Measurements from ENCODE around the gene SLTM.
"Not testable (repeated sequence)": the region's sequence is repeated elsewhere in the genome, so short reads cannot be mapped to it uniquely, and the experiment has no call there.

Gene SLTM

DNA sequence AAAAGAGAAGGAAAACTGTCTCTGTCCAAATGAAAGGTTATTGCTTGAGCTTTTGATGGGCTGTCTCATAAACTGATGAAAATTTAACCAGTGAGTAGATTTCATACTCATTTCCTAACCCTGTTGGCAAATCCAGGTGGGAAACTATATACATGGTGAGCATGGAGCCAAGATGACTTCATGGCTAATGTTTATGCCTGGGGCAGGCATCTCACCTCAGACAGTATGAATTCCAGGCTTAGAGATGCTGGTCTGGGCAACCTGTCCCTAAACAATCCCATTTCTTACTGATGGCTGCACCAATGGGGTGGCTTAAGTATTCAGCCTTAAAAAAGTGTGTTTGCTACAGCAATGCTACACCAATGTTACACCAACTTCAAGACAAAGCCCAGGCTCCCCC lies 58.1 kb downstream of the SLTM start:
- DNase-seq (ENCODE audit: low read depth): no peak

DNA sequence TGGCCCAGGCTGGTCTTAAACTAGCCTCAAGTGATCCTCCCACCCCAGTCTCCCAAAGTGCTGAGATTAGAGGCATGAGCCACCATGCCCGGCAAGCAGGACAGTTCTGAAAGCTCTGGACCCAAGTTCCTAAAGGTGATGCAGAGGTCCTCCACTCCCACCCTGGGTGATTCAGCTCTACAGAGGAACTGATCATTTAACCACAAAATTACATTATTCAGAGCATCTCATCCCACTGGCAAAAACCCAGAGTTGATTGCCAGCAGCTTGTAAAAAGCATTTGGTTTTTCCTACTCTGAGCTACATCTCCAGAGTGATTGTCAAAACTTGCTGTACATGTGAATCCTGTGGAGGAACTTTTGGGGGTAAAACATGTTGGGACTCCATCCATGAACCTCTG lies 60.2 kb downstream of the SLTM start:
- no peak for DNase-seq (ENCODE audit: low read depth)

DNA sequence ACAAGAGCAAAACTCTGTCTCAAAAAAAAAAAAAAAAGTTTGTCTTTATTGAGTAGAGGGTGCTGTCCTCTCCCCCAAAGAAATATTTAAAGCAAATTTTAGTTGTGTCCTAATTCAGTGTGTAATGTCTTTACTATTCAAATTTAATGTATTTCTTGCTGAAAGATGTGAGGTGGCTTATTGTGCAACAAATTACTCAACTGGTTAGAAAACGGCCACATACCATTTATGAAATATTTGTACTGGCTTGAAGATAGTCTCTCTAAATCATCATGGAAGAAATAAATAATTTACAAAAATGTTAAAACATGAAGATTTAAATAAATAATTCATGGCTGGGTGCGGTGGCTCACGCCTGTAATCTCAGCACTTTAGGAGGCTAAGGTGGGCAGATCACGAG lies 63.0 kb downstream of the SLTM start:
- DNase-seq (ENCODE audit: low read depth): no peak

DNA sequence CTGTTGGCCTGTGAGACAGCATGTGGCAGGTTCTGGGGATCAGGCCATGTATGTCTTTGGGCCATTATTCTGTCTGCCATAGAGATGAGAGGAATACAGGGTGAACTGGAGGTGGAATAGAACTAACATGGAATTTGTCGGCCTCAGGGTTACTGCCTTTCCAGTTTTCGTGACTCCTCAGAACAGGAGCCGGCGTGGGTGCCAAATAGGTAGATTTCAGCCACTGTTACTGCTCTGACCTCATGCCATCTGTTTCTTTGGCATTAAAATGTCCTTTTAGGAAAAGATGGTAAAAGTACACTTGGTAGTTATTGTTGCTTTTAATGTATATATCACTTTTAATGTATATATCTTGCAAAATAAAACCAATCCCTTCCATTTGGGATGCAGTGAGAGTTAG lies 65.6 kb downstream of the SLTM start:
- DNase-seq (ENCODE audit: low read depth): no peak

DNA sequence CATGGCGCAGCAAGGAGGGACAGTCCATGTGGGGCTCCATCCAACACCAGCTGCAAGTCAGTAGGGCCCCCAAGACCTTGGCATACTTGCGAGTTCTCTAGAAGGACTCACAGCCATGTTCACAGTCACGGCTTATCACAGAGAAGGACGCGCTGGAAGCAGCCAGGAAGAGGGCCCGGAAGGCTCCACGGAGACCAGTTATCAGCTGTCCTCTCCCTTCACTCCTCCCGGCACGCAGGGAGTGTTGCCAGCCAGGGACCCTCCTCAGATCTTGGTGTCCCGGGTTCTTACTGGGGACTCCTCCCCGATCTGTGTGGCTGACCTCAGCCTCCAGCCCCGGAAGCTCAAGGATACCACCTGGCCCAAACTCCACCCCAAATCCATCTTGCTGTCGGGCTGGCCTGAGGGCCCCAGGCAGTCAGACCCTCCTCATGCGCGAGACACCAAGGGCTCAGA lies 68.0 kb downstream of the SLTM start:
- no peak for DNase-seq (ENCODE audit: low read depth)

- DNase-seq (ENCODE audit: low read depth): no peak
Measured at GRCh38 chr15:58864602-58865424, 68.7 kb downstream of the SLTM start.

GRCh38 chr15:58862326-58862725 lies 71.2 kb downstream of the SLTM start:
- no peak for DNase-seq (ENCODE audit: low read depth)

DNA sequence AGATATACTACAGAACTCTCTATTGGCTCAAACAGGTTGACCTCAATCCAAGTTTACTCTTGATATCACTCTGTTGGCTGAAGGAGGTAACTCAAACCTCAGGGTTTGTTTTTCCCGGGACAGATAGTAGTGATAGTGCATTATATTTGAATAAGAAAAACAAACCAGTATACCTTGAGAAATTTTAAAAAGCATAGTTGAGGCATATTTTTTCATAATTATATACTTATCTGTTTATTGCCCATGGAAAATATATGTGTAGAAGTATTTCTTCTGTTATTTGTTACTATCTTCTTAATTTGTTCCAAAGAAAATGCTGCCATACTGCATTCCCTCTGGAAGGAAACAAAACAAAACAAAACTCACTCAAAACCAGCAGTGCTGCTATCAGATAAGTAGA lies 76.9 kb downstream of the SLTM start:
- not testable (repeated sequence) for DNase-seq (ENCODE audit: low read depth)

DNA sequence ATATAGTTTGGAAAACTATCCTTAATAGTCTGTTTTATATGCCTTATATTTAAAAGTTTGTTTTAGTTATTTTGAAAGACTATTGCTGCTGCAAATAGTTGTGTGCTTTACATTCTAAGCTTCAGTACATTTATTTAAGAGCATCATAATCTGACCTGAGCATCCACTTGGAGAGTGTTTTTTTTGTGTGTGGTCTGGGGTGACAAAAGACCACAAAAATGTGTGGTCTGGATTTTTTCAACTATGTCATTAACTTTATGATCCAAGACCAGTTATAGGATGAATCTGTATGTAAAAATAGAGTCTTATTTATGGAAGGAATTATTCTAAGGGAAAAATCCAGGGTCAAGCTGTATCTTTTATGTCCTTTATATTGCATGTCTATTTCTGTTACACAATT lies 77.4 kb downstream of the SLTM start:
- DNase-seq (ENCODE audit: low read depth): no peak

DNA sequence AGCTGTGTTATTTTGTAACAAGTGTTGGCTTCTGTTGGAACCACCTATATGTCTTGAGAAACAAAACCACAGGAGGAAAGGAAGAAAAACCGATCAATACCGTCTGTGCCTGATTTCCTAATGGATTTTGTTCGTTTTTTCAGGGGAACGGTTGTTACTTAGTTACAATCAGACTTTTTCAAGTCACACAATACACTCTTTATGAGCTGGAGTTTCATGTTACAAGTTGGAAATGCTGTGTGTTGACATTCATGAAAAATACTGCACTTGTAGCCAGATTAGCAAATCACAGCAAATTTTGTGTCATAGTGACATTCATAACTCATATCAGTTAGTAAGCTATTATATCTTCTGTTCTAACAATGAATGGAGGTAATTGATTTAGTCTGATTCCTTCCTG lies 78.9 kb downstream of the SLTM start:
- no peak for DNase-seq (ENCODE audit: low read depth)

GRCh38 chr15:58852347-58852746 lies 81.1 kb downstream of the SLTM start:
- DNase-seq (ENCODE audit: low read depth): no peak

GRCh38 chr15:58851205-58851604 lies 82.3 kb downstream of the SLTM start:
- DNase-seq (ENCODE audit: low read depth): not testable (repeated sequence)

DNA sequence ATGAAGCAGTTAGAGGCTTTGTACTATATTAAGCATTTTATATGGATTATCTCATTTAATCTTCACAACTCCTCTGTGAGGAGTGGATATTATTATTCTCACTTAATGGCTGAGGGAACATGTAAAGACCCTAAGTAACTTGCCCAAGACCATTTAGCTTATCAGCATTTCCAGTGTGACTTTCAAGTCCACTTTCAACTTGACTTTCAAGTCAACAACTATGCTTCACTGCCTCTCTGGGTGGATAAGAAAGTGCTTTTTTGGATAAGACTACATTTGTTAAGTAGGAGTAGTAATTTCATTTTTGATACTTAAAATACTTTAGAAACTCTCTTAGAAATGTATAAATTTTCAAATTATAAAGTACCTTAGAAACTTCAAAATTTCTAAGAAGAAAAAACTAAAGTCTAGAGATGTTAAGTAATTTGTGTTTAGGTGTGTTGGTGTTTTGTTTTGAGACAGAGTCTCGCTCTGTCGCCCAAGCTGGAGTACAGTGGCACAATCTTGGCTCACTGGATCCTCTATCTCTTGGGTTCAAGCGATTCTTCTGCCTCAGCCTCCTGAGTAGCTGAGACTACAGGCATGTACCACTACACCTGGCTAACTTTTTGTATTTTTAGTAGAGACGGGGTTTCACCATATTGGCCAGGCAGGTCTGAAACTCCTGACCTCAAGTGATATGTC lies 90.6 kb downstream of the SLTM start:
- no peak for DNase-seq (ENCODE audit: low read depth)

GRCh38 chr15:58840048-58840447 lies 93.4 kb downstream of the SLTM start:
- no peak for DNase-seq (ENCODE audit: low read depth)

- no peak for DNase-seq (ENCODE audit: low read depth)
Measured at GRCh38 chr15:58839485-58839884, 94.0 kb downstream of the SLTM start.

GRCh38 chr15:58833681-58834426 lies 99.6 kb downstream of the SLTM start:
- not testable (repeated sequence) for DNase-seq (ENCODE audit: low read depth)

- DNase-seq (ENCODE audit: low read depth): no peak
Measured at GRCh38 chr15:58830556-58830955, 102.9 kb downstream of the SLTM start.
